Cardiac muscle cell (in vitro differentiated cells and primary cell): ENCODE measurements around the gene PHF8. TPM values are rescaled to one million over a fixed set of nuclear protein-coding genes. Genes with fewer than 3 reads are reported as not detected.

Source experiments
- DNase-seq, 2 donors: peaks; one replicate each; pipeline versions ENCODE4 v3.0.0 to v3.0.0-alpha.2; 2010 to 2017; ENCODE audit warnings: low read depth in 1 of 2, low spot score in 1 of 2
- H3K27ac ChIP-seq: fragments of 200-600 bp; sonication (generic); 2 replicates; pipeline ENCODE4 v1.5.1; 2016
- H3K27me3 ChIP-seq: fragments of 200-600 bp; sonication (generic); 2 replicates; pipeline ENCODE4 v1.6.0; 2016; ENCODE audit warnings: control low read depth
- H3K36me3 ChIP-seq: fragments of 200-600 bp; sonication (generic); 2 replicates; pipeline ENCODE4 v1.5.1; 2016; ENCODE audit warnings: control low read depth
- H3K4me1 ChIP-seq: fragments of 200-600 bp; sonication (generic); 2 replicates; pipeline ENCODE4 v1.8.1; 2017; ENCODE audit warnings: low read depth, mild to moderate bottlenecking, mixed run types
- H3K4me3 ChIP-seq: fragments of 200-600 bp; sonication (generic); 2 replicates; pipeline ENCODE4 v1.5.1; 2016; ENCODE audit warnings: mild to moderate bottlenecking
- H3K9me3 ChIP-seq: fragments of 200-600 bp; sonication (generic); 2 replicates; pipeline ENCODE4 v1.5.1; 2017; ENCODE audit warnings: low read depth, mild to moderate bottlenecking, control low read depth
- CTCF ChIP-seq: IDR thresholded peaks from 2 replicates; pipeline ENCODE4 v1.5.1; 2012; ENCODE audit warnings: low read depth, mild to moderate bottlenecking, low read length
- polyA plus RNA-seq: library from polyadenylated mRNA; unstranded; fragments of >200 nt; fragmentation: Nextera tagmentation; extraction: Ambion mirVana; gene quantifications from 2 replicates; pipeline ENCODE4 v1.2.1, GENCODE V29; 2016
- total RNA-seq: library from RNA; depleted of rRNA; stranded (reverse); fragments of >200 nt; gene quantifications from 2 replicates; pipeline ENCODE4 v1.2.3, GENCODE V29; 2016

PHF8 gene
- total and polyA plus RNA-seq, 2 experiments from 2014 or later, result 9.4 to 18.6 TPM

GRCh38 chrX:54044877-54045338, 635 bp upstream of the PHF8 start:
- Histone ChIP-seq H3K36me3 (peaks cover 3% of the 10 kb centered on the region), H3K4me1 (peaks cover 5% of the 10 kb centered on the region), H3K27ac (peak overlapping the region; percentile 99), H3K4me3 (peak overlapping the region; percentile 29), H3K27me3 (no peaks in the 10 kb centered on the region), H3K9me3 (no peaks in the 10 kb centered on the region)
- no peak for DNase-seq
- no peak for TF ChIP-seq CTCF

GRCh38 chrX:54043541-54044125, 640 bp downstream of the PHF8 start:
- H3K4me3 ChIP-seq, result peak overlapping the region; percentile 82
- H3K27me3 ChIP-seq, result no peaks in the 10 kb centered on the region
- DNase-seq, result peak in 1 of 2 donors; percentile 45
- no peak for TF ChIP-seq CTCF
- H3K36me3 ChIP-seq, result peaks cover 3% of the 10 kb centered on the region
- H3K27ac ChIP-seq, result peak overlapping the region; percentile 99
- no peaks in the 10 kb centered on the region for H3K9me3 ChIP-seq
- peaks cover 5% of the 10 kb centered on the region for H3K4me1 ChIP-seq

GRCh38 chrX:54043056-54043455, 1.2 kb downstream of the PHF8 start:
- no peaks in the 10 kb centered on the region for H3K9me3 ChIP-seq
- H3K27ac ChIP-seq, result peak overlapping the region; percentile 99
- peak overlapping the region; percentile 82 for H3K4me3 ChIP-seq
- DNase-seq, result no peak
- peaks cover 5% of the 10 kb centered on the region for H3K4me1 ChIP-seq
- H3K27me3 ChIP-seq, result no peaks in the 10 kb centered on the region
- H3K36me3 ChIP-seq, result peaks cover 3% of the 10 kb centered on the region
- TF ChIP-seq CTCF, result no peak

GRCh38 chrX:54042609-54043021, 1.7 kb downstream of the PHF8 start:
- Histone ChIP-seq H3K9me3 (no peaks in the 10 kb centered on the region), H3K36me3 (peaks cover 3% of the 10 kb centered on the region), H3K27me3 (no peaks in the 10 kb centered on the region), H3K4me3 (peak overlapping the region; percentile 82), H3K4me1 (peaks cover 5% of the 10 kb centered on the region), H3K27ac (peak overlapping the region; percentile 39)
- DNase-seq, result peak; percentile 68 to 72
- TF ChIP-seq CTCF, result peak; percentile 28

GRCh38 chrX:54030329-54030728, 13.9 kb downstream of the PHF8 start:
- H3K4me3 ChIP-seq, result no peak overlapping the region
- H3K27me3 ChIP-seq, result no peaks in the 10 kb centered on the region
- no peaks in the 10 kb centered on the region for H3K9me3 ChIP-seq
- peaks cover 3% of the 10 kb centered on the region for H3K36me3 ChIP-seq
- H3K4me1 ChIP-seq, result no peaks in the 10 kb centered on the region
- DNase-seq, result no peak
- H3K27ac ChIP-seq, result no peak overlapping the region
- no peak for TF ChIP-seq CTCF
